Left ventricle myocardium inferior (tissue), 1 donor: ENCODE data around the gene TNS3. TPM values are rescaled to one million over a fixed set of nuclear protein-coding genes. Genes with fewer than 3 reads are reported as not detected.
"Not testable (repeated sequence)": the region's sequence is repeated elsewhere in the genome, so short reads cannot be mapped to it uniquely, and the experiment has no call there.

Experiments
- DNase-seq: peaks from one replicate; pipeline ENCODE4 v3.0.0-alpha.2; 2020
- H3K27ac ChIP-seq: fragments of 200-600 bp; replicated peaks from 2 replicates; pipeline ENCODE4 v1.8.0; 2021
- H3K27me3 ChIP-seq: fragments of 200-600 bp; 2 replicates; pipeline ENCODE4 v1.8.0; 2021; ENCODE audit warnings: low read depth
- H3K36me3 ChIP-seq: fragments of 200-600 bp; 2 replicates; pipeline ENCODE4 v1.8.0; 2021
- H3K4me1 ChIP-seq: fragments of 200-600 bp; 2 replicates; pipeline ENCODE4 v1.8.0; 2021
- H3K4me3 ChIP-seq: fragments of 200-600 bp; 2 replicates; pipeline ENCODE4 v1.8.0; 2021; ENCODE audit warnings: mild to moderate bottlenecking, moderate library complexity
- H3K9me3 ChIP-seq: fragments of 200-600 bp; replicated peaks from 2 replicates; pipeline ENCODE4 v1.8.0; 2021
- CTCF ChIP-seq: fragments of 200-600 bp; IDR thresholded peaks from 2 replicates; pipeline ENCODE4 v1.8.0; 2021; ENCODE audit warnings: antibody characterized with exemption, mild to moderate bottlenecking, borderline replicate concordance
- intact Hi-C: fragments of 100-400 bp; cut with micrococcal nuclease; formaldehyde crosslinking; loops from one replicate; pipeline ENCODE4 v1.11.0; 2022
- total RNA-seq: library from RNA; stranded (reverse); fragmentation: NEBNext Ultra II Directional; extraction: Animal tissue kit (Norgen Biotek cat#: 25700); gene quantifications from one replicate; pipeline ENCODE4 v1.2.1, GENCODE V29; 2021
- donor health status: DM: no; HTN: yes; CAD: no; lungs with severe emphysema.

The TNS3 gene
- total RNA-seq, 1 donor from 2014 or later = 40.6 TPM

GRCh38 chr7:47443049-47443448, 138.9 kb downstream of the TNS3 start:
- intact Hi-C loops = loop anchor here (10.0 kb wide), 1 partner anchor 352 kb away; no protein-coding TSS in a partner anchor
- Histone ChIP-seq H3K9me3 (no peaks in the 10 kb centered on the region), H3K4me3 (no peak overlapping the region), H3K27me3 (no peaks in the 10 kb centered on the region), H3K4me1 (peaks cover 58% of the 10 kb centered on the region), H3K36me3 (peaks cover 16% of the 10 kb centered on the region), H3K27ac (no peak overlapping the region)
- no peak for TF ChIP-seq CTCF
- DNase-seq = no peak

- H3K36me3 ChIP-seq = peaks cover 16% of the 10 kb centered on the region
- no peak overlapping the region for H3K4me3 ChIP-seq
- no peak for TF ChIP-seq CTCF
- H3K27ac ChIP-seq = peak overlapping the region; percentile 57
- no peaks in the 10 kb centered on the region for H3K9me3 ChIP-seq
- DNase-seq = no peak
- intact Hi-C loops = loop anchor here (10.0 kb wide), 1 partner anchor 352 kb away; no protein-coding TSS in a partner anchor
- H3K27me3 ChIP-seq = no peaks in the 10 kb centered on the region
- H3K4me1 ChIP-seq = peaks cover 53% of the 10 kb centered on the region
Observed at GRCh38 chr7:47442605-47442865, 139.4 kb downstream of the TNS3 start.

GRCh38 chr7:47441796-47442604, 139.9 kb downstream of the TNS3 start:
- intact Hi-C loops = loop anchor here (10.0 kb wide), 1 partner anchor 353 kb away; no protein-coding TSS in a partner anchor
- Histone ChIP-seq H3K9me3 (no peaks in the 10 kb centered on the region), H3K36me3 (peaks cover 16% of the 10 kb centered on the region), H3K4me1 (peaks cover 48% of the 10 kb centered on the region), H3K27ac (peak overlapping the region; percentile 57), H3K4me3 (no peak overlapping the region), H3K27me3 (no peaks in the 10 kb centered on the region)
- no peak for TF ChIP-seq CTCF
- DNase-seq = no peak

- H3K9me3 ChIP-seq, H3K27me3 ChIP-seq, H3K27ac ChIP-seq, DNase-seq, H3K4me3 ChIP-seq: not testable (repeated sequence)
- Histone ChIP-seq H3K4me1 (peaks cover 39% of the 10 kb centered on the region), H3K36me3 (peaks cover 16% of the 10 kb centered on the region)
- intact Hi-C loops = loop anchor here (10.0 kb wide), 1 partner anchor 354 kb away; no protein-coding TSS in a partner anchor
Observed at GRCh38 chr7:47441048-47441447, 140.9 kb downstream of the TNS3 start.

- DNase-seq = no peak
- Histone ChIP-seq H3K27me3 (no peaks in the 10 kb centered on the region), H3K4me1 (peaks cover 39% of the 10 kb centered on the region), H3K9me3 (no peaks in the 10 kb centered on the region), H3K36me3 (peaks cover 16% of the 10 kb centered on the region), H3K27ac (no peak overlapping the region), H3K4me3 (no peak overlapping the region)
- TF ChIP-seq CTCF = no peak
- intact Hi-C loops = loop anchor here (10.0 kb wide), 1 partner anchor 354 kb away; no protein-coding TSS in a partner anchor
Observed at GRCh38 chr7:47440320-47440719, 141.6 kb downstream of the TNS3 start.

- peaks cover 29% of the 10 kb centered on the region for H3K4me1 ChIP-seq
- TF ChIP-seq CTCF = no peak
- no peak overlapping the region for H3K27ac ChIP-seq
- H3K9me3 ChIP-seq = no peaks in the 10 kb centered on the region
- H3K27me3 ChIP-seq = no peaks in the 10 kb centered on the region
- no peak for DNase-seq
- intact Hi-C loops = no loop called here
- no peak overlapping the region for H3K4me3 ChIP-seq
- H3K36me3 ChIP-seq = peaks cover 16% of the 10 kb centered on the region
Observed at GRCh38 chr7:47439181-47439667, 142.7 kb downstream of the TNS3 start.
